ENCODE measurements around the gene RABL6. TPM values are rescaled to one million over a fixed set of nuclear protein-coding genes. Genes with fewer than 3 reads are reported as not detected.
A peak's percentile ranks its signal among the peaks of the same experiment; 100 is the strongest.

The RABL6 gene
- total RNA-seq, 1 donor from 2014 or later = 68.2 TPM

DNA sequence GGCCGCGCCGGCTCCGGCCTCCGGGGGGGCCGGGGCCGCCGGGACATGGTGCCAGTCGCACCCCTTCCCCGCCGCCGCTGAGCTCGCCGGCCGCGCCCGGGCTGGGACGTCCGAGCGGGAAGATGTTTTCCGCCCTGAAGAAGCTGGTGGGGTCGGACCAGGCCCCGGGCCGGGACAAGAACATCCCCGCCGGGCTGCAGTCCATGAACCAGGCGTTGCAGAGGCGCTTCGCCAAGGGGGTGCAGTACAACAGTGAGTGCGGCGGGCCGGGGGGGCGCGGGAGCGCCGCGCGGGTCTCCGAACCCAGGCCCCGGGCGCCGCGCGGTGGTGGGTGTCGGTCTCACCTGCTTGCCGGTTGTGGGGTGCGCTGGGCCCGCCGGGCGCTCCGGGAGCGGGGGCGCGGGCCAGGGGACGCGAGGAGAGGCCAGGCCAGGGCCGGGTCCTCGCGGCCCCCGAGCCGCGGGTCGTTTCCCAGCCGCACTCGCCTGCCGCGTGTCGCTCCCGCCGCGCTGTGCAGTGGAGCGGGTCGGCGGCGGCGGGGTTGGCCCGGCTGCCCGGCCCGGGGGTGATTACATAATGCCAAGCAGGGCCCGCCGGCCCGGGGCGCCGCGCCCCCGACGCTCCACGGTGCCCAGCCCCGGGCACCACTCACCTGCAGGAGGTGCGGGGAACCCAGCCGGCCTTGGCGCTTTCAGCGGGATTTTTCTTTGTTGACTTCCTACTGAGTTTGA, 492 bp downstream of the RABL6 start:
- peak overlapping the region; percentile 85 for H3K4me3 ChIP-seq
- H3K27me3 ChIP-seq = no peaks in the 10 kb centered on the region
- peaks cover 14% of the 10 kb centered on the region for H3K36me3 ChIP-seq
- H3K4me1 ChIP-seq = peaks cover 30% of the 10 kb centered on the region
- intact Hi-C loops (cut with DNase I) = no loop called here
- H3K9me3 ChIP-seq = no peaks in the 10 kb centered on the region
- TF ChIP-seq, protein P1, sequence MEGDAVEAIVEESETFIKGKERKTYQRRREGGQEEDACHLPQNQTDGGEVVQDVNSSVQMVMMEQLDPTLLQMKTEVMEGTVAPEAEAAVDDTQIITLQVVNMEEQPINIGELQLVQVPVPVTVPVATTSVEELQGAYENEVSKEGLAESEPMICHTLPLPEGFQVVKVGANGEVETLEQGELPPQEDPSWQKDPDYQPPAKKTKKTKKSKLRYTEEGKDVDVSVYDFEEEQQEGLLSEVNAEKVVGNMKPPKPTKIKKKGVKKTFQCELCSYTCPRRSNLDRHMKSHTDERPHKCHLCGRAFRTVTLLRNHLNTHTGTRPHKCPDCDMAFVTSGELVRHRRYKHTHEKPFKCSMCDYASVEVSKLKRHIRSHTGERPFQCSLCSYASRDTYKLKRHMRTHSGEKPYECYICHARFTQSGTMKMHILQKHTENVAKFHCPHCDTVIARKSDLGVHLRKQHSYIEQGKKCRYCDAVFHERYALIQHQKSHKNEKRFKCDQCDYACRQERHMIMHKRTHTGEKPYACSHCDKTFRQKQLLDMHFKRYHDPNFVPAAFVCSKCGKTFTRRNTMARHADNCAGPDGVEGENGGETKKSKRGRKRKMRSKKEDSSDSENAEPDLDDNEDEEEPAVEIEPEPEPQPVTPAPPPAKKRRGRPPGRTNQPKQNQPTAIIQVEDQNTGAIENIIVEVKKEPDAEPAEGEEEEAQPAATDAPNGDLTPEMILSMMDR (IDR thresholded peaks at IDR 0.05) = no peak
- DNase-seq = peak; percentile 81
- H3K27ac ChIP-seq = peak overlapping the region; percentile 78
- peak; percentile 21 for ATAC-seq

GRCh38 chr9:136808806-136809158, 1.0 kb downstream of the RABL6 start:
- no peak for DNase-seq
- peak overlapping the region; percentile 78 for H3K27ac ChIP-seq
- intact Hi-C loops (cut with DNase I) = no loop called here
- H3K4me1 ChIP-seq = peaks cover 30% of the 10 kb centered on the region
- H3K36me3 ChIP-seq = peaks cover 15% of the 10 kb centered on the region
- no peaks in the 10 kb centered on the region for H3K27me3 ChIP-seq
- TF ChIP-seq, protein P1 (IDR thresholded peaks at IDR 0.05) = no peak
- peak overlapping the region; percentile 85 for H3K4me3 ChIP-seq
- no peak for ATAC-seq
- H3K9me3 ChIP-seq = no peaks in the 10 kb centered on the region

DNA sequence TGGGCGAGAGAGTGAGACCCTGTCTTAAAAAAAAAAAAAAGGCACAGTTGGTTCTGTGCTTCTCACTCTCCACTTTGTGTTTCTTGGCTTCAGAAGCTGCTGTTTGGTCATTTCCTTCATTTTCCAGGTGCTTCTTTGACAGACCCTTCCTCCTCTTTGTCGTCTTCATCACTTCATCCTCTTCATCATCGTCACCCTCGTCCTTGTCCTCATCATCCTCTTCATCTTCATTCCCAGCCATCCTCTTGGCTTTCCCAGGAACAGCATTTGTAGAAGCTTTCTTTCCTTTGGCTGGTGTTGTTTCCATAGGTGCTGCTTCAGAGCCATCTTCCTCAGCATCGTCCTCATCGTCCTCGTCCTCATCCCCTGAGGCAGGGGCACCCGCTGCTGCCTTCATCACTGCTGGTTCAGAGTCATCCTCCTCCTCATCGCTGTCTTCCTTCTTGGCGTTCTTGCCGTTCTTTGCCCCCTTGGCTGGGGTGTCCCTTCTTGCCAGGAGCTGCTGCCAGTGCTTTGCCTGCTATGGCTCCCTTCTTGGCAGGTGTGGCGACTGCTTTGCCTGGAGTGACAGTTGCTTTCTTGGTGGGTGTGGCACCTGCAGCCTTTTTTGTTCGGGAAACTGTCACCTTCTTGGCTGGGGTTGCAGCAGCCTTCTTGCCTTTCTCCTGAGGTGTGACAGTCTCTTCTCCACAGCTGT, 7.1 kb downstream of the RABL6 start:
- ATAC-seq = no peak
- intact Hi-C loops (cut with DNase I) = no loop called here
- Histone ChIP-seq H3K4me3 (no peak overlapping the region), H3K9me3 (no peaks in the 10 kb centered on the region), H3K27me3 (no peaks in the 10 kb centered on the region), H3K36me3 (peaks cover 21% of the 10 kb centered on the region), H3K4me1 (peaks cover 7% of the 10 kb centered on the region), H3K27ac (no peak overlapping the region)
- TF ChIP-seq, protein P1 (IDR thresholded peaks at IDR 0.05) = no peak
- DNase-seq = no peak

GRCh38 chr9:136815422-136815782, 7.7 kb downstream of the RABL6 start:
- TF ChIP-seq, protein P1 (IDR thresholded peaks at IDR 0.05) = no peak
- Histone ChIP-seq H3K4me3 (no peak overlapping the region), H3K9me3 (no peaks in the 10 kb centered on the region), H3K27ac (no peak overlapping the region), H3K27me3 (no peaks in the 10 kb centered on the region), H3K4me1 (peaks cover 2% of the 10 kb centered on the region), H3K36me3 (peaks cover 21% of the 10 kb centered on the region)
- intact Hi-C loops (cut with DNase I) = no loop called here
- DNase-seq (no peak), ATAC-seq (no peak)

DNA sequence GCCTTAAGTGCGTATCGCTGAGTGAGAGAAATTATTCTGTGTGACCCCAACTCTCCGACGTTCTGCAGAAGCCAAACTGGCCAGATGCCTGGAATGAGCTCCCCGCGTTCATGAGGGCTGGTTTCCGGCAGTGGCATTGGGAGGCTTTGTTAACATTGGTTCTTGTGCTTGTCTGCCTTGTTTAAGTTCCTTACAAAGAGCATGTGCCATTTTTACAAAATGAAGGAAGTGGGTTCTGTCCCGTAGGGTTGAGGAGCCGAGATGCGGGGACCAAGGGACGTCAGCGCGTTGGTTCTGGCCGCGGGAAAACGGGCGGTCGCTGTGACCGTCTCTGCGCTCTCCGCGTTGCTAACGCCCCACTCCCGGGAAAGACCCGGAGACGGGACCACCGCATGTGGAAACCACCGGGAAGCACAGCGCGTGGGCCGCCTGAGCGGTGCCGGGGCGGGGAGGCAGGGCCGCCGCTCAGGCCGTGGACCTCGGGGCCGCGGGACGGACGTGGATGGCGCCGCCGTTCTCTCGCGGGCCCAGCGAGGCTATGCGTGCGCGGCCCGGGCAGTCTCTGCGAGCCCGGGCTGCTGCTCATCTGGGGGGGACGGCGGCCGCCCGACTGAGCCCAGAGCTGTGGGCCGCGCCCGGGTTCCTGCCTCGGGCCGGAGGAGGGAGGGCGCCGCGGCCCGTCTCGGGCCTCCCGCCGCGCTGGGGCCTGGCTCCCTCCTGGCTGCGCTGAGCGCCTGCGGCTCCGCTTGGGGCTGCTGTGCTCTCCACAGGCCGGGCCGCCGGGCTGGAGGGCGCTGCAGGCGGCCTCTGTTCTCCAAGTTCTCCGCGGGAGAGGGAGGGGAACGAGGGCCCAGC, 13.4 kb downstream of the RABL6 start:
- TF ChIP-seq, protein P1 (IDR thresholded peaks at IDR 0.05) = no peak
- intact Hi-C loops (cut with DNase I) = no loop called here
- Histone ChIP-seq H3K27ac (no peak overlapping the region), H3K27me3 (no peaks in the 10 kb centered on the region), H3K4me3 (peak overlapping the region; percentile 23), H3K36me3 (peaks cover 25% of the 10 kb centered on the region), H3K4me1 (peaks cover 6% of the 10 kb centered on the region), H3K9me3 (no peaks in the 10 kb centered on the region)
- DNase-seq (no peak), ATAC-seq (peak; percentile 44)

Data from upper lobe of right lung (tissue), 1 donor.